Activated B cell treated with CpG ODN at 0.5 μM for 24 hours (primary cell): ENCODE results near the gene C2CD5. TPM values are rescaled to one million over a fixed set of nuclear protein-coding genes. Genes with fewer than 3 reads are reported as not detected.

Experiments used
- ATAC-seq: fragments of 200-7000 bp; cut with Tn5 transposase; one replicate; pipeline ENCODE4 v1.10.0; 2021; ENCODE audit warnings: low read depth, mild to moderate bottlenecking, moderate library complexity
- CTCF ChIA-PET: fragments of 350-600 bp; sonication (Branson Sonifier 250); formaldehyde crosslinking; loops from one replicate; lab custom pipeline; 2021; ENCODE audit warnings: antibody characterized with exemption; lab: Charles Lee
- POLR2A ChIA-PET: fragments of 350-600 bp; sonication (Branson Sonifier 250); formaldehyde crosslinking; loops from one replicate; lab custom pipeline; 2021; ENCODE audit warnings: antibody characterized with exemption; lab: Charles Lee
- DNase-seq: peaks from one replicate; pipeline ENCODE4 v3.0.0; 2022
- H3K27ac Mint-ChIP-seq: one replicate; pipeline ENCODE4 v1.8.0; 2020; ENCODE audit warnings: mixed read lengths
- H3K27me3 Mint-ChIP-seq: one replicate; pipeline ENCODE4 v1.8.0; 2021; ENCODE audit warnings: mixed read lengths
- H3K36me3 Mint-ChIP-seq: one replicate; pipeline ENCODE4 v1.8.0; 2021; ENCODE audit warnings: low read depth, mixed read lengths
- H3K4me1 Mint-ChIP-seq: one replicate; pipeline ENCODE4 v1.8.0; 2021; ENCODE audit warnings: mixed read lengths
- H3K4me3 Mint-ChIP-seq: one replicate; pipeline ENCODE4 v1.8.0; 2020; ENCODE audit warnings: mild to moderate bottlenecking, mixed read lengths
- H3K9me3 Mint-ChIP-seq: one replicate; pipeline ENCODE4 v1.8.0; 2020; ENCODE audit warnings: mixed read lengths
- CTCF ChIP-seq: fragments of 200-600 bp; IDR thresholded peaks from one replicate; pipeline ENCODE4 v1.8.0; 2022; ENCODE audit warnings: antibody characterized with exemption, mild to moderate bottlenecking
- intact Hi-C: fragments of 100-400 bp; cut with micrococcal nuclease; formaldehyde crosslinking; loops from one replicate; pipeline ENCODE4 v1.15.1; 2024
- total RNA-seq: library from RNA; stranded (reverse); gene quantifications from 2 replicates; pipeline ENCODE4 v1.2.3, GENCODE V29; 2022

The C2CD5 gene
- total RNA-seq, 1 donor from 2014 or later: 38.4 TPM

- H3K27me3 Mint-ChIP-seq: no peaks in the 10 kb centered on the region
- ATAC-seq (no peak), DNase-seq (no peak)
- H3K36me3 Mint-ChIP-seq: no peaks in the 10 kb centered on the region
- POLR2A ChIA-PET: no interaction called here
- no peaks in the 10 kb centered on the region for H3K4me1 Mint-ChIP-seq
- CTCF ChIA-PET: no interaction called here
- intact Hi-C loops: loop anchor here (5.0 kb wide), 1 partner anchor 36 kb away; no protein-coding TSS in a partner anchor
- H3K9me3 Mint-ChIP-seq: no peaks in the 10 kb centered on the region
- no peak overlapping the region for H3K27ac Mint-ChIP-seq
- H3K4me3 Mint-ChIP-seq: no peak overlapping the region
- no peak for TF ChIP-seq CTCF
These were observed 130.8 kb downstream of the C2CD5 start for GRCh38 chr12:22413592-22413991.

GRCh38 chr12:22412581-22412980 is 131.8 kb downstream of the C2CD5 start:
- Mint-ChIP-seq H3K27ac (no peak overlapping the region), H3K36me3 (no peaks in the 10 kb centered on the region), H3K4me3 (no peak overlapping the region), H3K9me3 (no peaks in the 10 kb centered on the region), H3K4me1 (no peaks in the 10 kb centered on the region), H3K27me3 (no peaks in the 10 kb centered on the region)
- POLR2A ChIA-PET: no interaction called here
- CTCF ChIA-PET: no interaction called here
- TF ChIP-seq CTCF: no peak
- ATAC-seq: no peak
- no peak for DNase-seq
- intact Hi-C loops: loop anchor here (5.0 kb wide), 1 partner anchor 35 kb away; no protein-coding TSS in a partner anchor

GRCh38 chr12:22410486-22410885 is 133.9 kb downstream of the C2CD5 start:
- DNase-seq (no peak), ATAC-seq (no peak)
- intact Hi-C loops: loop anchor here (5.0 kb wide), 1 partner anchor 33 kb away; no protein-coding TSS in a partner anchor
- CTCF ChIA-PET: no interaction called here
- TF ChIP-seq CTCF: no peak
- Mint-ChIP-seq H3K27ac (no peak overlapping the region), H3K4me3 (no peak overlapping the region), H3K27me3 (no peaks in the 10 kb centered on the region), H3K9me3 (no peaks in the 10 kb centered on the region), H3K4me1 (no peaks in the 10 kb centered on the region), H3K36me3 (no peaks in the 10 kb centered on the region)
- POLR2A ChIA-PET: no interaction called here

- no peak for TF ChIP-seq CTCF
- H3K9me3 Mint-ChIP-seq: no peaks in the 10 kb centered on the region
These were observed 134.8 kb downstream of the C2CD5 start for GRCh38 chr12:22409377-22410164.

GRCh38 chr12:22408610-22409376 is 135.5 kb downstream of the C2CD5 start:
- no peak overlapping the region for H3K27ac Mint-ChIP-seq
- DNase-seq: no peak

More at GRCh38 chr12:22409377-22410164, 134.8 kb downstream of the C2CD5 start:
- Mint-ChIP-seq H3K4me1 (no peaks in the 10 kb centered on the region), H3K27me3 (no peaks in the 10 kb centered on the region), H3K27ac (no peak overlapping the region), H3K36me3 (no peaks in the 10 kb centered on the region), H3K4me3 (no peak overlapping the region)
- CTCF ChIA-PET: no interaction called here
- ATAC-seq: no peak
- POLR2A ChIA-PET: no interaction called here
- intact Hi-C loops: loop anchor here (5.0 kb wide), 1 partner anchor 32 kb away; no protein-coding TSS in a partner anchor
- no peak for DNase-seq

More at GRCh38 chr12:22408610-22409376, 135.5 kb downstream of the C2CD5 start:
- no peaks in the 10 kb centered on the region for H3K36me3 Mint-ChIP-seq
- H3K4me3 Mint-ChIP-seq: no peak overlapping the region
- CTCF ChIA-PET: no interaction called here
- H3K27me3 Mint-ChIP-seq: peaks cover 2% of the 10 kb centered on the region
- no peak for ATAC-seq
- no peak for TF ChIP-seq CTCF
- intact Hi-C loops: no loop called here
- H3K4me1 Mint-ChIP-seq: no peaks in the 10 kb centered on the region
- POLR2A ChIA-PET: no interaction called here
- H3K9me3 Mint-ChIP-seq: no peaks in the 10 kb centered on the region
